Adrenal gland (tissue), 5 donors: ENCODE data around the gene TBL1XR1.

ENCODE experiments used
- CTCF ChIP-seq, 6 experiments: fragments of 450-650 bp in 4 of 6; fragments of 200-600 bp in 2 of 6; sonication (generic) in 1 of 6; IDR thresholded peaks; 1 replicate in 5 of 6; 2 replicates in 1 of 6; pipeline versions ENCODE4 v1.5.1 to v1.8.0; 2016 to 2021; ENCODE audit warnings: antibody characterized with exemption in 6 of 6, mild to moderate bottlenecking in 2 of 6, moderate library complexity in 1 of 6
- POLR2A ChIP-seq, 2 donors: fragments of 450-650 bp; IDR thresholded peaks; one replicate each; pipeline ENCODE4 v1.6.1; 2017; ENCODE audit warnings: antibody characterized with exemption in 2 of 2, mild to moderate bottlenecking in 2 of 2, moderate library complexity in 1 of 2
- donor health status: DM: no; HTN: no; CAD: no.

- no peak for TF ChIP-seq CTCF (IDR thresholded peaks at IDR 0.05)
- TF ChIP-seq POLR2A (IDR thresholded peaks at IDR 0.05) = no peak
These were observed 3.0 kb downstream of the TBL1XR1 start for GRCh38 chr3:177194299-177194698.
